Activated CD4-positive, alpha-beta T cell treated with anti-CD3 and anti-CD28 coated beads, Interleukin-2, Interleukin-4, amounts not matched to agents 100 ng/mL and 50 ng/mL, durations not matched to agents 16 hours and 8 hours (primary cell): ENCODE measurements around the gene THY1.
"Not testable (repeated sequence)": the region's sequence is repeated elsewhere in the genome, so short reads cannot be mapped to it uniquely, and the experiment has no call there.

Experiments used
- DNase-seq: peaks from one replicate; pipeline ENCODE4 v3.0.0-alpha.2; 2020; ENCODE audit warnings: low spot score

THY1 gene

GRCh38 chr11:119422809-119423508, at the start of gene THY1:
THY1 (minus strand) TSS chr11:119423172; CDS start chr11:119420905, 2,267 bp downstream.
- no peak for DNase-seq

- DNase-seq, result no peak
These were observed 49.3 kb upstream of the THY1 start for GRCh38 chr11:119472186-119472855.

DNA sequence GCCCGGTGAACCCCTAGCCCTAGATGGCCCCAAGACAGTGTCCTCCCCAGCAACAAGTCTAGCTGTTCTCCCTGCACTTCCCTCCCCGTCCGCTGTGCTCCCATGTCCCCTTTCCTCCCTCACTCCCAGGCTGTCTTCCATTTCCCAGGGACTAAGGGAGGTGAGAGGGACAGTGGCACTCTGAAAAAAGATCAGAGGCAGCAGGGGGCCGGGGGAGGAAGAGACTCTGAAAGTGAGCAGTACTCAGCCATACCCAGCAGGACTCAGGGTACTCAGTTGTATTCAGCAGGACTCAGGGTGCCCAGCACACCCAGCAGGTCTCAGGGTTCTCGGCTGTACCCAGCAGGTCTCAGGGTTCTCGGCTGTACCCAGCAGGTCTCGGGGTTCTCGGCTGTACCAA, 48.4 kb upstream of the THY1 start:
- no peak for DNase-seq

GRCh38 chr11:119470317-119471291, 47.6 kb upstream of the THY1 start:
- no peak for DNase-seq

GRCh38 chr11:119469506-119469905, 46.5 kb upstream of the THY1 start:
- no peak for DNase-seq

GRCh38 chr11:119468511-119468910, 45.5 kb upstream of the THY1 start:
- DNase-seq, result no peak

DNA sequence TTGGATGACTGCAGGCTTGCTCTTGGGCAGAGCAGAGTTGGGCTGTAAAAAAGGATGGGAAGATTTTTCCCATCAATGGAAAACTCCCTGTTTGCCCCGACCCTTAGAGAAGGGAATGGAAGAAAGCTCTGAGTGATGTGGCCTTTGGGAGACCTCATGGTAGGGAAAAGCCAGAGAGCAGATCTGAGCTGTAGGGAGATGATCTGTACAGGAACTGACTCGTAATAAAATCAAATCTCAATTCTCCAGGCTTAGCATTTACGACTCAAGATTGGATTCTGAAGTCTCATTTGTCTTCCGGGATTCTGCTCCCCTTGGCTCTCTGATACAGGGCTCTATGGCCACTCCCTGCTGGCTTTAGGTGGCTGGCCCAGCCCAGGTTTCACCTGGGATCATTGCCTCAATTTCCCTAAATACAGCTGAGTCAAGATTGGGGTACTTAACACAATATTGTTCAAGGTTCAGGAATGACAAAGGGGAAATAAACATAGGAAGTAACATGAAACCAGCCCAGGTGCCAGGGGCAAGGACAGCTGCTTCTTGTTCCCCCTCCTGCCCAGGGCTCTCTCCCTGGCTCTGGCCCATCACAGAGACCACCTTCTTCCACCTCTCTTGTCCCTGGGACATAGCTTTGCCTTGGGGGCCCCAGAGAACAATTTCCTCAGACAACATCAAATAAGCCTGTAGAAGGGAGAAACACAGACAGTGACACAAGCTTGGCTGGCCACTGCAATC, 38.4 kb upstream of the THY1 start:
- no peak for DNase-seq

DNA sequence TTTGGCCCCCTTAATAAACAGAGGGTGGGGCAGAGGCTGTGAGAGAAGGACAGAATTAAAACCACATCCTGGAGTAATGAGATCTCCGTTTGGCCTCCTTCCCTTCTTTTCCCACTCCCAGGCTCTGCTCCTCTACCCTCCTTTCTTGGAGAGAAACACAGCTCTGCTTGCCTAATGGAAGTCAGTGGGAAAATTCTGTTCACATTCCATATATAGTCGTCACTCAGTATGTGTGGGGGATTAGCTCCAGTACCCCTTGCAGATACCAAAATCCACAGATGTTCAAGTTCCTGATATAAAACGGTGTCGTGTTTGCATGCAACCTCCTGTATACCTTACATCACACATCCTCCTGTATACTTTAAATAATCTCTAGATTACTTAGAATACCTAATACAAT, 37.6 kb upstream of the THY1 start:
- no peak for DNase-seq

GRCh38 chr11:119460097-119460496, 37.1 kb upstream of the THY1 start:
- DNase-seq, result no peak

GRCh38 chr11:119459293-119459976, 36.5 kb upstream of the THY1 start:
- no peak for DNase-seq

DNA sequence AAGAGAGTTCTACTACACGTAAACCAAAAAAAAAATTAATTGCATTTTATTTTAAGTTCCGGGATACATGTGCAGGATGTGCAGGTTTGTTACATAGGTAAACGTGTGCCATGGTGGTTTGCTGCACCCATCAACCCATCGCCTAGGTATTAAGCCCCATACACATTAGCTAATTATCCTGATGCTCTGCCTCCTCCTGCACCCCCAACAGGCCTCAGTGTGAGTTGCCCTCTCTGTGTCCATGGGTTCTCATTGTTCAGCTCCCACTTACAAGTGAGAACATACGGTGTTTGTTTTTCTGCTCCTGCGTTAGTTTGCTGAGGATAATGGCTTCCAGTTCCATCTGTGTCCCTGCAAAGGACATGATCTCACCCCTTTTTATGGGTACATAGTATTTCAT, 32.7 kb upstream of the THY1 start:
- not testable (repeated sequence) for DNase-seq

DNA sequence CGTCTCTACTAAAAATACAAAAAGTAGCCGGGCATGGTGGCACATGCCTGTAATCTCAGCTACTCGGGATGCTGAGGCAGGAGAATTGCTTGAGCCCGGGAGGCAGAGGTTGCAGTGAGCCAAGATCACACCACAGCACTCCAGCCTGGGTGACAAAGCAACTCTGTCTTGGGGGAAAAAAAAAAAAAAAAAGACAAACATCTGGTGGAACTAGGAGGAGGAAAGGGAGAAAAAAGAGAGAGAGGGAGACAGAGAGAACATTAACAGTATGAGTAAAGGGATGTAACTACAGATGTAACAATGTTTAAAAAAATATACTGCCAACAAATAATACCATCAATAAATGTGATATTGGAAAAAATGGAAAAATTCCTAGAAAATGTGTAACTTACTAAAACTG, 32.3 kb upstream of the THY1 start:
- DNase-seq, result not testable (repeated sequence)

DNA sequence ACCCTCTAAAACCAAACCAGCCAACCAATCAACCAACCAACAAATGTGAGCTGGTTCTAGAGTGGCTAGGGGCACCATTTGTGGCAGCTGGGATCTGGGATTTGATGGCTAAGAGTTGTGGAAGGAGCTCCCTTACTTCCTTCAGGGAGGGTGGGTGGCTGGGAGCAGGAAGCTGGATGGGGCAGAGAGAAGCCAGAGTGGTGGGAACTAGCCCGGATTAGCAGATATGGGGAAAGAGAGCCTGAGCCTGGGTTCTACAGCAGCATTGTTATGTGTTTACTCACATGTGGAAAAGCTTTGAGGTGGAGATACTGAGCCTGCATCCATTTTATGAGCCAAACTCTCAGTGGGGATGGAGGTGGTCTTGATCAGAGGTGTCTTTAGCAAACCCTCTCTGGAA, 30.9 kb upstream of the THY1 start:
- no peak for DNase-seq

- DNase-seq, result no peak
These were observed 27.8 kb upstream of the THY1 start for GRCh38 chr11:119450590-119451326.

DNA sequence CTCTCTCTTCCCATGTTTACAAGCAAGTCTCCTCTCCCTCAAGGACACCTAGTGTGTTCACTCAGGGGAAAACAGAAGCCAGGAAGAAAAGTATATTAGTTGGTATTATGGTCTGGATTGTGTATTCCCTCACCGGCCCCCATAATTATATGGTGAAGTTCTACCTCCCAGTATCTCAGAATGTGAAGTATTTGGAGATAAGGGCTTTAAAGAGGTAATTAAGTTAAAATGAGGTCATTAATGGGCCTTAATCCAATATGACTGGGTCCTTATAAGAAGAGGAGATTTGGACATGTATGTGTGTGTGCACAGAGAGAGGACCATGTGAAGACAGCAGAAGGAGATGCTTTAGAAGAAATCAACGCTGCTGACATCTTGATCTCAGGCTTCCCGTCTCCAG, 26.5 kb upstream of the THY1 start:
- DNase-seq, result no peak

DNA sequence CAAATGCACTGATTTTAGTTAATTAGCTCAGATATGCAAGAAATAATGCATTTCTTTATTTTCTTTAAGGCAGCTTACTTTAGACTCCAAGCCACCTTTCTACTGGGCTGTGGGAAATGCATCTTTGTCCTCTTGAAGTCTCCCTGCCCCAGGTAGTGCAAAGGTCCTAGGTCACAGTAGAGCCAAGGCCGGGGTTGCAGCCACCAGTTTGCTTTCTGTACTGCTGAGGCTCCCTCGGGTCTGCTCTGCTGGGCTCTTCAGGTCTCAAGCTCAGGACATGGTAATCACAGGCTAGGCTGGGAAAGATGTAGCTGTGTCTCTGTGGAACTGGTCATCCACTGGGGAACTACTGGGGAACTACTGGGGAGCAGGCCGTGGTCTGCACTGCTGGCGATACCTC, 25.4 kb upstream of the THY1 start:
- DNase-seq, result no peak

DNA sequence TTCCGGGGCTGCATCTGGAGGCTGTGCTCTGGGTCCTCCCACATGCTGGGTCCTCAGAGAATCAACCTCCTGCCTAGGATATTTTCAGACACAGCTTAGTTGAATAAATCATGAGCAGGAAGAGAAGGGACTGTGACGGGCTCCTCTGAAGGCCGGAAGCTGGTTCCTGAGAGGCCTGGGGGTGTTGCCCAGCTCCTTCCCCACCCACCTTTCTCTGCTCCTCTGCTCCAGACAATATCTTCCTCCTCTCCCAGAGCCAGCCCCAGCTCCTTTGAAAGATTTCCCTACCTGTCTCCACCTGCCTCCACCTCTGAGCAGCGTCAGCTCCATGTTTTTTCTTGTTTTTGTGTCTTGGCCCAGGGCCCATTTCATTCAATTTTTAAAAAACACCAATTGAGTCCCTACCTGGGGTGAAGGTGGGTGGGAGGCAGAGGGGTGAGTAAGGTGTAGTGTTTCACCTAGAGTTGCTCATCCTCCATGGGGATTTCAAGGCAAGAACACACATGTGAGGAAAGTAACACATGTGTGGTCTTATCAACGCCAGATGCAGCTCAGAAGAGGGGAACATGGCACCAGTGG, 24.8 kb upstream of the THY1 start:
- DNase-seq, result no peak

GRCh38 chr11:119446871-119447663, 24.1 kb upstream of the THY1 start:
- no peak for DNase-seq

GRCh38 chr11:119446434-119446833, 23.5 kb upstream of the THY1 start:
- no peak for DNase-seq
